HEK293 (cell line): ENCODE data around the gene CRABP2.

ENCODE experiments used
- GFI1B ChIP-seq: fragments of 450-650 bp; formaldehyde crosslinking; IDR thresholded peaks from 2 replicates; pipeline ENCODE4 v1.5.1; 2016; ENCODE audit warnings: missing biosample characterization, missing genetic modification characterization
- GLI2 ChIP-seq: fragments of 450-650 bp; formaldehyde crosslinking; IDR thresholded peaks from 2 replicates; pipeline ENCODE4; 2017; ENCODE audit warnings: missing biosample characterization, missing genetic modification characterization, low read depth, borderline replicate concordance
- GLIS2 ChIP-seq: fragments of 450-650 bp; formaldehyde crosslinking; IDR thresholded peaks from 2 replicates; pipeline ENCODE4 v1.5.1; 2016; ENCODE audit warnings: missing biosample characterization, missing genetic modification characterization
- HOXC10 ChIP-seq: sonication (generic); formaldehyde crosslinking; IDR thresholded peaks from 2 replicates; pipeline ENCODE4 v1.8.1; 2023; ENCODE audit warnings: mild to moderate bottlenecking, missing genetic modification reagents
- IKZF3 ChIP-seq: fragments of 450-650 bp; IDR thresholded peaks from 2 replicates; pipeline ENCODE4 v1.5.0; 2018; ENCODE audit warnings: missing biosample characterization, mild to moderate bottlenecking, missing genetic modification characterization, moderate library complexity
- INSM2 ChIP-seq: fragments of 450-650 bp; formaldehyde crosslinking; IDR thresholded peaks from 2 replicates; pipeline ENCODE4 v1.5.1; 2016; ENCODE audit warnings: missing biosample characterization, missing genetic modification characterization
- KLF1 ChIP-seq: fragments of 450-650 bp; formaldehyde crosslinking; IDR thresholded peaks from 2 replicates; pipeline ENCODE4 v1.5.1; 2016; ENCODE audit warnings: missing biosample characterization, missing genetic modification characterization
- MYNN ChIP-seq: fragments of 450-650 bp; formaldehyde crosslinking; IDR thresholded peaks from 2 replicates; pipeline ENCODE4 v1.5.1; 2016; ENCODE audit warnings: missing biosample characterization, missing genetic modification characterization, borderline replicate concordance
- PRDM2 ChIP-seq: fragments of 450-650 bp; formaldehyde crosslinking; IDR thresholded peaks from 2 replicates; pipeline ENCODE4 v1.5.1; 2016; ENCODE audit warnings: missing biosample characterization, missing genetic modification characterization, borderline replicate concordance
- SP2 ChIP-seq: fragments of 450-650 bp; formaldehyde crosslinking; IDR thresholded peaks from 2 replicates; pipeline ENCODE4 v1.5.1; 2016; ENCODE audit warnings: missing biosample characterization, missing genetic modification characterization
- TRIM28 ChIP-seq: IDR thresholded peaks from 2 replicates; pipeline ENCODE4 v1.6.1; 2011; ENCODE audit warnings: low read length, control low read depth, borderline replicate concordance
- ZBTB48 ChIP-seq: fragments of 450-650 bp; formaldehyde crosslinking; IDR thresholded peaks from 2 replicates; pipeline ENCODE4 v1.5.1; 2016; ENCODE audit warnings: missing biosample characterization, missing genetic modification characterization
- ZBTB8A ChIP-seq: fragments of 450-650 bp; formaldehyde crosslinking; IDR thresholded peaks from 2 replicates; pipeline ENCODE4 v1.5.1; 2016; ENCODE audit warnings: missing biosample characterization, missing genetic modification characterization
- ZEB2 ChIP-seq: fragments of 450-650 bp; formaldehyde crosslinking; IDR thresholded peaks from 2 replicates; pipeline ENCODE4 v1.5.1; 2016; ENCODE audit warnings: missing biosample characterization, missing genetic modification characterization
- ZNF10 ChIP-seq: fragments of 450-650 bp; formaldehyde crosslinking; IDR thresholded peaks from 2 replicates; pipeline ENCODE4 v1.5.1; 2017; ENCODE audit warnings: missing biosample characterization, missing genetic modification characterization
- ZNF132 ChIP-seq: fragments of 450-650 bp; formaldehyde crosslinking; IDR thresholded peaks from 2 replicates; pipeline ENCODE4 v1.5.1; 2017; ENCODE audit warnings: missing biosample characterization, missing genetic modification characterization, borderline replicate concordance
- ZNF155 ChIP-seq: fragments of 450-650 bp; formaldehyde crosslinking; IDR thresholded peaks from 2 replicates; pipeline ENCODE4 v1.5.1; 2016; ENCODE audit warnings: missing biosample characterization, missing genetic modification characterization
- ZNF16 ChIP-seq: fragments of 450-650 bp; formaldehyde crosslinking; IDR thresholded peaks from 2 replicates; pipeline ENCODE4 v1.5.1; 2016; ENCODE audit warnings: low read depth, missing biosample characterization, missing genetic modification characterization
- ZNF223 ChIP-seq: fragments of 450-650 bp; formaldehyde crosslinking; IDR thresholded peaks from 2 replicates; pipeline ENCODE4 v1.5.1; 2016; ENCODE audit warnings: missing biosample characterization, missing genetic modification characterization
- ZNF274 ChIP-seq, 2 experiments: fragments of 200-500 bp in 1 of 2; fragments of 450-650 bp in 1 of 2; sonication (Bioruptor generic) in 1 of 2; formaldehyde crosslinking in 1 of 2; IDR thresholded peaks; 2 replicates each; pipeline versions ENCODE4 v1.5.1 to v1.6.1; 2014 to 2016; ENCODE audit warnings: borderline replicate concordance in 1 of 2, inconsistent platforms in 1 of 2, low read length in 1 of 2, missing biosample characterization in 1 of 2, missing genetic modification characterization in 1 of 2
- ZNF544 ChIP-seq: fragments of 450-650 bp; formaldehyde crosslinking; IDR thresholded peaks from 2 replicates; pipeline ENCODE4 v1.5.0; 2017; ENCODE audit warnings: missing biosample characterization, missing genetic modification characterization
- ZNF549 ChIP-seq: fragments of 450-650 bp; IDR thresholded peaks from 2 replicates; pipeline ENCODE4 v1.5.1; 2018; ENCODE audit warnings: missing biosample characterization, missing genetic modification characterization, mild to moderate bottlenecking, inconsistent platforms, moderate library complexity
- ZNF580 ChIP-seq: fragments of 450-650 bp; formaldehyde crosslinking; IDR thresholded peaks from 2 replicates; pipeline ENCODE4 v1.5.1; 2016; ENCODE audit warnings: missing biosample characterization, missing genetic modification characterization
- ZNF621 ChIP-seq: fragments of 450-650 bp; formaldehyde crosslinking; IDR thresholded peaks from 2 replicates; pipeline ENCODE4 v1.5.1; 2017; ENCODE audit warnings: missing biosample characterization, missing genetic modification characterization
- ZNF626 ChIP-seq: fragments of 450-650 bp; sonication (Bioruptor Pico); formaldehyde crosslinking; IDR thresholded peaks from 2 replicates; pipeline ENCODE4 v1.5.1; 2018; ENCODE audit warnings: missing biosample characterization, missing genetic modification characterization, inconsistent platforms
- ZNF660 ChIP-seq: fragments of 450-650 bp; IDR thresholded peaks from 2 replicates; pipeline ENCODE4 v1.5.1; 2018; ENCODE audit warnings: missing biosample characterization, mild to moderate bottlenecking, missing genetic modification characterization
- ZNF692 ChIP-seq: fragments of 450-650 bp; formaldehyde crosslinking; IDR thresholded peaks from 2 replicates; pipeline ENCODE4 v1.5.1; 2016; ENCODE audit warnings: missing biosample characterization, missing genetic modification characterization
- ZNF701 ChIP-seq: fragments of 450-650 bp; formaldehyde crosslinking; IDR thresholded peaks from 2 replicates; pipeline ENCODE4 v1.5.1; 2016; ENCODE audit warnings: missing biosample characterization, missing genetic modification characterization
- ZNF76 ChIP-seq: fragments of 450-650 bp; formaldehyde crosslinking; IDR thresholded peaks from 2 replicates; pipeline ENCODE4; 2016; ENCODE audit warnings: low read depth, missing biosample characterization, missing genetic modification characterization, borderline replicate concordance
- ZNF777 ChIP-seq: fragments of 450-650 bp; formaldehyde crosslinking; IDR thresholded peaks from 2 replicates; pipeline ENCODE4 v1.5.1; 2017; ENCODE audit warnings: missing biosample characterization, missing genetic modification characterization, borderline replicate concordance
- ZNF830 ChIP-seq: fragments of 450-650 bp; IDR thresholded peaks from 2 replicates; pipeline ENCODE4 v1.5.0; 2018; ENCODE audit warnings: missing biosample characterization, missing genetic modification characterization, low read depth, mild to moderate bottlenecking, moderate library complexity
- ZNF843 ChIP-seq: fragments of 450-650 bp; formaldehyde crosslinking; IDR thresholded peaks from 2 replicates; pipeline ENCODE4 v1.5.1; 2016; ENCODE audit warnings: missing biosample characterization, missing genetic modification characterization
- ZSCAN16 ChIP-seq: fragments of 450-650 bp; formaldehyde crosslinking; IDR thresholded peaks from 2 replicates; pipeline ENCODE4 v1.5.1; 2016; ENCODE audit warnings: missing biosample characterization, missing genetic modification characterization
- ZSCAN23 ChIP-seq: fragments of 450-650 bp; formaldehyde crosslinking; IDR thresholded peaks from 2 replicates; pipeline ENCODE4 v1.5.1; 2016; ENCODE audit warnings: missing biosample characterization, missing genetic modification characterization

Gene CRABP2

GRCh38 chr1:156704930-156705320 lies 458 bp downstream of the CRABP2 start (continued):
- no peak; the same call in none of the 2 replicates for TF ChIP-seq ZBTB8A (tag by site-specific recombination)
- peak; percentile 64 for TF ChIP-seq ZNF777 (tag by site-specific recombination)
- TF ChIP-seq ZNF274 (IDR thresholded peaks at IDR 0.05; ENCODE audit: low read length), result no peak
- no peak for TF ChIP-seq ZNF274 (tag by site-specific recombination; IDR thresholded peaks at IDR 0.05; ENCODE audit: borderline replicate concordance)
- no peak for TF ChIP-seq ZNF830
- TF ChIP-seq ZNF626 (tag by site-specific recombination), result no peak
- no peak for TF ChIP-seq ZNF544 (tag by site-specific recombination)
- TF ChIP-seq ZNF16 (tag by site-specific recombination), result no peak
- no peak for TF ChIP-seq TRIM28
- no peak for TF ChIP-seq ZSCAN23 (tag by site-specific recombination)
- TF ChIP-seq ZNF223 (tag by site-specific recombination), result 0 out of 2 replicates have a peak, but pooled peaks have one; percentile 12
- TF ChIP-seq ZBTB48, result 0 out of 2 replicates have a peak, but pooled peaks have one; percentile 43
- no peak for TF ChIP-seq ZNF621 (tag by site-specific recombination)
- no peak for TF ChIP-seq SP2
- TF ChIP-seq ZNF701 (tag by site-specific recombination), result no peak
- TF ChIP-seq ZSCAN16 (tag by site-specific recombination), result no peak
- peak; percentile 63; the same call in 1 of the 2 replicates for TF ChIP-seq IKZF3
- TF ChIP-seq ZNF580, result no peak
- TF ChIP-seq ZNF10 (tag by site-specific recombination), result no peak
- TF ChIP-seq INSM2 (tag by site-specific recombination), result no peak
- no peak for TF ChIP-seq KLF1 (tag by site-specific recombination)
- peak; percentile 99 for TF ChIP-seq ZNF692 (tag by site-specific recombination)
- TF ChIP-seq GLI2, result no peak
- TF ChIP-seq ZNF549 (tag by site-specific recombination), result no peak
- TF ChIP-seq ZNF660 (tag by site-specific recombination), result 0 out of 2 replicates have a peak, but pooled peaks have one; percentile 31
- TF ChIP-seq GLIS2, result peak; percentile 51
- TF ChIP-seq ZNF155 (tag by site-specific recombination), result no peak
- 0 out of 2 replicates have a peak, but pooled peaks have one; percentile 21 for TF ChIP-seq MYNN
- no peak for TF ChIP-seq ZNF76 (tag by site-specific recombination)
- peak; percentile 47 for TF ChIP-seq ZEB2 (tag by site-specific recombination)
- TF ChIP-seq HOXC10 (CRISPR knock-in tag), result no peak
- no peak for TF ChIP-seq ZNF132
- no peak for TF ChIP-seq GFI1B
- no peak; the same call in 1 of the 2 replicates for TF ChIP-seq ZNF843
- TF ChIP-seq PRDM2, result no peak
